HG03558 (cell line): ENCODE data around the gene SMIM35.

Experiments
- ATAC-seq: cut with Tn5 transposase; IDR thresholded peaks from one replicate; pipeline ENCODE4 v1.9.1; 2021; ENCODE audit warnings: moderate number of reproducible peaks; ENCODE audit not compliant: unreplicated experiment; ENCODE audit errors: extremely low read depth

SMIM35 gene

GRCh38 chr11:117972044-117972443 lies 114.7 kb downstream of the SMIM35 start:
- no peak for ATAC-seq

GRCh38 chr11:117970400-117971024 lies 116.3 kb downstream of the SMIM35 start:
- ATAC-seq, result no peak

- no peak for ATAC-seq
Measured at GRCh38 chr11:117969160-117969991, 117.4 kb downstream of the SMIM35 start.

- ATAC-seq, result no peak
Measured at GRCh38 chr11:117966908-117967307, 119.9 kb downstream of the SMIM35 start.

GRCh38 chr11:117962826-117963225 lies 123.9 kb downstream of the SMIM35 start:
- ATAC-seq, result no peak

GRCh38 chr11:117961896-117962295 lies 124.9 kb downstream of the SMIM35 start:
- ATAC-seq, result no peak

GRCh38 chr11:117960406-117960805 lies 126.4 kb downstream of the SMIM35 start:
- ATAC-seq, result no peak

GRCh38 chr11:117959438-117960149 lies 127.2 kb downstream of the SMIM35 start:
- ATAC-seq, result no peak

GRCh38 chr11:117958949-117959348 lies 127.8 kb downstream of the SMIM35 start:
- no peak for ATAC-seq
